T follicular helper cell (primary cell): ENCODE measurements around the gene ADAMTS2.

ENCODE experiments used
- DNase-seq: peaks from one replicate; pipeline ENCODE4 v3.0.0-alpha.2; 2020; ENCODE audit warnings: low read depth
- total RNA-seq, 2 experiments: gene quantifications; one replicate each; lab custom pipeline; 2026; lab: John Stamatoyannopoulos, UW

ADAMTS2 gene
- 0 to 0.18 reads per million in 2 experiments for total RNA-seq

GRCh38 chr5:179345433-179346321 is at the start of gene ADAMTS2:
Gene ADAMTS2 (minus strand): TSS chr5:179345461. CDS start chr5:179345328, 133 bp downstream.
- no peak for DNase-seq

- DNase-seq, result no peak
Measured at GRCh38 chr5:179393078-179393477, 47.8 kb upstream of the ADAMTS2 start.

GRCh38 chr5:179387151-179388110 is 42.2 kb upstream of the ADAMTS2 start:
- DNase-seq, result no peak

GRCh38 chr5:179385914-179386313 is 40.7 kb upstream of the ADAMTS2 start:
- DNase-seq, result no peak

GRCh38 chr5:179382486-179382885 is 37.2 kb upstream of the ADAMTS2 start:
- DNase-seq, result no peak

- no peak for DNase-seq
Measured at GRCh38 chr5:179381691-179382090, 36.4 kb upstream of the ADAMTS2 start.

GRCh38 chr5:179380211-179381035 is 35.2 kb upstream of the ADAMTS2 start:
- no peak for DNase-seq

GRCh38 chr5:179379321-179379890 is 34.1 kb upstream of the ADAMTS2 start:
- DNase-seq, result no peak

GRCh38 chr5:179378441-179379271 is 33.4 kb upstream of the ADAMTS2 start:
- no peak for DNase-seq

GRCh38 chr5:179378116-179378440 is 32.8 kb upstream of the ADAMTS2 start:
- DNase-seq, result no peak

- DNase-seq, result no peak
Measured at GRCh38 chr5:179377421-179378115, 32.3 kb upstream of the ADAMTS2 start.

- DNase-seq, result no peak
Measured at GRCh38 chr5:179376701-179377420, 31.6 kb upstream of the ADAMTS2 start.

GRCh38 chr5:179375831-179376365 is 30.6 kb upstream of the ADAMTS2 start:
- no peak for DNase-seq

- DNase-seq, result no peak
Measured at GRCh38 chr5:179375236-179375685, 30.0 kb upstream of the ADAMTS2 start.

GRCh38 chr5:179374506-179375235 is 29.4 kb upstream of the ADAMTS2 start:
- no peak for DNase-seq

- DNase-seq, result no peak
Measured at GRCh38 chr5:179373961-179374505, 28.8 kb upstream of the ADAMTS2 start.

GRCh38 chr5:179373101-179373934 is 28.1 kb upstream of the ADAMTS2 start:
- DNase-seq, result no peak
